ENCODE data around the gene IRF6. TPM values are rescaled to one million over a fixed set of nuclear protein-coding genes. Genes with fewer than 3 reads are reported as not detected.

Gene IRF6
- total RNA-seq, 2 experiments from 2014 or later, result 0.48 to 0.64 TPM

- peaks cover 11% of the 10 kb centered on the region for H3K27me3 Mint-ChIP-seq (ENCODE audit: low read depth)
- no peak overlapping the region for H3K4me3 Mint-ChIP-seq
- H3K36me3 Mint-ChIP-seq (ENCODE audit: low read depth), result no peaks in the 10 kb centered on the region
- no peak overlapping the region for H3K27ac Mint-ChIP-seq
- no peaks in the 10 kb centered on the region for H3K9me3 Mint-ChIP-seq
- no peak for DNase-seq
- peaks cover 13% of the 10 kb centered on the region for H3K4me1 Mint-ChIP-seq (ENCODE audit: low read depth)
- intact Hi-C loops (cut with micrococcal nuclease), result no loop called here
- CTCF ChIA-PET, result interaction anchor here (0.6 to 3.8 kb wide), 5 partner anchors 9 to 244 kb away, joined by 3 to 25 read pairs (median 6); no protein-coding TSS in a partner anchor
Measured at GRCh38 chr1:209820986-209821385, 15.0 kb upstream of the IRF6 start.

- H3K4me3 Mint-ChIP-seq, result no peak overlapping the region
- H3K36me3 Mint-ChIP-seq (ENCODE audit: low read depth), result no peaks in the 10 kb centered on the region
- intact Hi-C loops (cut with micrococcal nuclease), result no loop called here
- CTCF ChIA-PET, result interaction anchor here (1.2 kb wide), 2 partner anchors 71 to 514 kb away, joined by 4 to 9 read pairs; no protein-coding TSS in a partner anchor
- no peaks in the 10 kb centered on the region for H3K9me3 Mint-ChIP-seq
- H3K27ac Mint-ChIP-seq, result no peak overlapping the region
- peaks cover 19% of the 10 kb centered on the region for H3K4me1 Mint-ChIP-seq (ENCODE audit: low read depth)
- no peak for DNase-seq
- peaks cover 11% of the 10 kb centered on the region for H3K27me3 Mint-ChIP-seq (ENCODE audit: low read depth)
Measured at GRCh38 chr1:209819058-209819457, 13.1 kb upstream of the IRF6 start.

- Mint-ChIP-seq H3K27ac (no peak overlapping the region), H3K4me1 (ENCODE audit: low read depth) (peaks cover 13% of the 10 kb centered on the region), H3K9me3 (no peaks in the 10 kb centered on the region), H3K27me3 (ENCODE audit: low read depth) (peaks cover 8% of the 10 kb centered on the region), H3K36me3 (ENCODE audit: low read depth) (no peaks in the 10 kb centered on the region), H3K4me3 (no peak overlapping the region)
- CTCF ChIA-PET, result no interaction called here
- intact Hi-C loops (cut with micrococcal nuclease), result no loop called here
- DNase-seq, result no peak
Measured at GRCh38 chr1:209817691-209818090, 11.7 kb upstream of the IRF6 start.

- CTCF ChIA-PET, result no interaction called here
Measured at GRCh38 chr1:209816923-209817322, 11.0 kb upstream of the IRF6 start.

GRCh38 chr1:209815931-209816341 is 10.0 kb upstream of the IRF6 start:
- Mint-ChIP-seq H3K4me3 (no peak overlapping the region), H3K4me1 (ENCODE audit: low read depth) (peaks cover 12% of the 10 kb centered on the region), H3K9me3 (no peaks in the 10 kb centered on the region), H3K27ac (peak overlapping the region; percentile 55), H3K27me3 (ENCODE audit: low read depth) (peaks cover 6% of the 10 kb centered on the region), H3K36me3 (ENCODE audit: low read depth) (no peaks in the 10 kb centered on the region)
- intact Hi-C loops (cut with micrococcal nuclease), result no loop called here
- no peak for DNase-seq
- CTCF ChIA-PET, result interaction anchor here (0.8 to 3.1 kb wide), 4 partner anchors 8 to 246 kb away, joined by 3 to 19 read pairs (median 9); partner anchors contain the start of gene UTP25

More at GRCh38 chr1:209816923-209817322, 11.0 kb upstream of the IRF6 start:
- no peaks in the 10 kb centered on the region for H3K36me3 Mint-ChIP-seq (ENCODE audit: low read depth)
- no peaks in the 10 kb centered on the region for H3K9me3 Mint-ChIP-seq
- peak overlapping the region; percentile 41 for H3K27ac Mint-ChIP-seq
- H3K4me1 Mint-ChIP-seq (ENCODE audit: low read depth), result peaks cover 12% of the 10 kb centered on the region
- H3K27me3 Mint-ChIP-seq (ENCODE audit: low read depth), result peaks cover 6% of the 10 kb centered on the region
- no peak overlapping the region for H3K4me3 Mint-ChIP-seq
- no peak for DNase-seq
- intact Hi-C loops (cut with micrococcal nuclease), result no loop called here

GRCh38 chr1:209815490-209815889 is 9.5 kb upstream of the IRF6 start:
- peaks cover 4% of the 10 kb centered on the region for H3K27me3 Mint-ChIP-seq (ENCODE audit: low read depth)
- no peak overlapping the region for H3K4me3 Mint-ChIP-seq
- H3K4me1 Mint-ChIP-seq (ENCODE audit: low read depth), result peaks cover 12% of the 10 kb centered on the region
- DNase-seq, result no peak
- peak overlapping the region; percentile 55 for H3K27ac Mint-ChIP-seq
- no peaks in the 10 kb centered on the region for H3K9me3 Mint-ChIP-seq
- no peaks in the 10 kb centered on the region for H3K36me3 Mint-ChIP-seq (ENCODE audit: low read depth)
- intact Hi-C loops (cut with micrococcal nuclease), result no loop called here
- CTCF ChIA-PET, result interaction anchor here (0.8 to 3.1 kb wide), 4 partner anchors 8 to 246 kb away, joined by 3 to 19 read pairs (median 9); partner anchors contain the start of gene UTP25

- CTCF ChIA-PET, result interaction anchor here (2.3 to 3.1 kb wide), 2 partner anchors 10 to 13 kb away, joined by 12 to 19 read pairs; partner anchors contain the start of gene UTP25
- Mint-ChIP-seq H3K4me1 (ENCODE audit: low read depth) (peaks cover 12% of the 10 kb centered on the region), H3K27ac (no peak overlapping the region), H3K9me3 (no peaks in the 10 kb centered on the region), H3K4me3 (no peak overlapping the region), H3K27me3 (ENCODE audit: low read depth) (peaks cover 2% of the 10 kb centered on the region), H3K36me3 (ENCODE audit: low read depth) (no peaks in the 10 kb centered on the region)
- no peak for DNase-seq
- intact Hi-C loops (cut with micrococcal nuclease), result no loop called here
Measured at GRCh38 chr1:209813902-209814301, 8.0 kb upstream of the IRF6 start.

- no peak overlapping the region for H3K27ac Mint-ChIP-seq
- H3K9me3 Mint-ChIP-seq, result no peaks in the 10 kb centered on the region
- H3K36me3 Mint-ChIP-seq (ENCODE audit: low read depth), result no peaks in the 10 kb centered on the region
- H3K4me1 Mint-ChIP-seq (ENCODE audit: low read depth), result peaks cover 11% of the 10 kb centered on the region
- intact Hi-C loops (cut with micrococcal nuclease), result no loop called here
- H3K4me3 Mint-ChIP-seq, result no peak overlapping the region
- no peak for DNase-seq
- no peaks in the 10 kb centered on the region for H3K27me3 Mint-ChIP-seq (ENCODE audit: low read depth)
- CTCF ChIA-PET, result interaction anchor here (3.8 kb wide), 1 partner anchor 12 kb away, joined by 25 read pairs; no protein-coding TSS in a partner anchor
Measured at GRCh38 chr1:209810783-209811182, 4.8 kb upstream of the IRF6 start.

GRCh38 chr1:209809611-209810010 is 3.7 kb upstream of the IRF6 start:
- H3K4me1 Mint-ChIP-seq (ENCODE audit: low read depth), result peaks cover 13% of the 10 kb centered on the region
- no peaks in the 10 kb centered on the region for H3K9me3 Mint-ChIP-seq
- CTCF ChIA-PET, result interaction anchor here (3.8 kb wide), 1 partner anchor 13 kb away, joined by 25 read pairs; no protein-coding TSS in a partner anchor
- intact Hi-C loops (cut with micrococcal nuclease), result no loop called here
- no peak for DNase-seq
- H3K27me3 Mint-ChIP-seq (ENCODE audit: low read depth), result peaks cover 5% of the 10 kb centered on the region
- no peaks in the 10 kb centered on the region for H3K36me3 Mint-ChIP-seq (ENCODE audit: low read depth)
- no peak overlapping the region for H3K4me3 Mint-ChIP-seq
- H3K27ac Mint-ChIP-seq, result no peak overlapping the region

GRCh38 chr1:209808059-209808581 is 2.2 kb upstream of the IRF6 start:
- peaks cover 17% of the 10 kb centered on the region for H3K4me1 Mint-ChIP-seq (ENCODE audit: low read depth)
- intact Hi-C loops (cut with micrococcal nuclease), result no loop called here
- peaks cover 5% of the 10 kb centered on the region for H3K27me3 Mint-ChIP-seq (ENCODE audit: low read depth)
- H3K27ac Mint-ChIP-seq, result no peak overlapping the region
- no peaks in the 10 kb centered on the region for H3K9me3 Mint-ChIP-seq
- no peaks in the 10 kb centered on the region for H3K36me3 Mint-ChIP-seq (ENCODE audit: low read depth)
- DNase-seq, result no peak
- no peak overlapping the region for H3K4me3 Mint-ChIP-seq
- CTCF ChIA-PET, result interaction anchor here (1.2 to 1.6 kb wide), 3 partner anchors 15 to 60 kb away, joined by 3 to 13 read pairs (median 3); no protein-coding TSS in a partner anchor

GRCh38 chr1:209807509-209807908 is 1.6 kb upstream of the IRF6 start:
- CTCF ChIA-PET, result interaction anchor here (1.2 to 1.6 kb wide), 2 partner anchors 15 to 60 kb away, joined by 3 to 13 read pairs; no protein-coding TSS in a partner anchor
- H3K4me1 Mint-ChIP-seq (ENCODE audit: low read depth), result peaks cover 17% of the 10 kb centered on the region
- DNase-seq, result no peak
- intact Hi-C loops (cut with micrococcal nuclease), result no loop called here
- H3K9me3 Mint-ChIP-seq, result no peaks in the 10 kb centered on the region
- no peak overlapping the region for H3K4me3 Mint-ChIP-seq
- no peaks in the 10 kb centered on the region for H3K36me3 Mint-ChIP-seq (ENCODE audit: low read depth)
- peaks cover 5% of the 10 kb centered on the region for H3K27me3 Mint-ChIP-seq (ENCODE audit: low read depth)
- H3K27ac Mint-ChIP-seq, result no peak overlapping the region

- Mint-ChIP-seq H3K27ac (no peak overlapping the region), H3K9me3 (no peaks in the 10 kb centered on the region), H3K4me3 (peak overlapping the region; percentile 75), H3K36me3 (ENCODE audit: low read depth) (no peaks in the 10 kb centered on the region), H3K4me1 (ENCODE audit: low read depth) (peaks cover 17% of the 10 kb centered on the region), H3K27me3 (ENCODE audit: low read depth) (peaks cover 5% of the 10 kb centered on the region)
- intact Hi-C loops (cut with micrococcal nuclease), result no loop called here
- CTCF ChIA-PET, result no interaction called here
- DNase-seq, result no peak
Measured at GRCh38 chr1:209805341-209805781, 581 bp downstream of the IRF6 start.

- Mint-ChIP-seq H3K4me1 (ENCODE audit: low read depth) (peaks cover 17% of the 10 kb centered on the region), H3K36me3 (ENCODE audit: low read depth) (no peaks in the 10 kb centered on the region), H3K27ac (no peak overlapping the region), H3K4me3 (no peak overlapping the region), H3K27me3 (ENCODE audit: low read depth) (peaks cover 5% of the 10 kb centered on the region), H3K9me3 (no peaks in the 10 kb centered on the region)
- CTCF ChIA-PET, result no interaction called here
- intact Hi-C loops (cut with micrococcal nuclease), result no loop called here
- no peak for DNase-seq
Measured at GRCh38 chr1:209803568-209803967, 2.4 kb downstream of the IRF6 start.

All from activated naive CD4-positive, alpha-beta T cell treated with anti-CD3 and anti-CD28 coated beads for 36 hours (primary cell).